ENCODE measurements around the gene ST6GALNAC2.
"Not testable (repeated sequence)": the region's sequence is repeated elsewhere in the genome, so short reads cannot be mapped to it uniquely, and the experiment has no call there.

ST6GALNAC2 gene

GRCh38 chr17:76527430-76528111 lies 58.1 kb downstream of the ST6GALNAC2 start:
- peak; percentile 80 for DNase-seq (ENCODE audit: low read depth, low spot score)
- H3K4me3 ChIP-seq (ENCODE audit: low read depth, low read length), result no peak overlapping the region
- in situ Hi-C loops (cut with HindIII; ENCODE audit: low sequenced_read_pairs), result no loop called here
- TF ChIP-seq, protein P1, sequence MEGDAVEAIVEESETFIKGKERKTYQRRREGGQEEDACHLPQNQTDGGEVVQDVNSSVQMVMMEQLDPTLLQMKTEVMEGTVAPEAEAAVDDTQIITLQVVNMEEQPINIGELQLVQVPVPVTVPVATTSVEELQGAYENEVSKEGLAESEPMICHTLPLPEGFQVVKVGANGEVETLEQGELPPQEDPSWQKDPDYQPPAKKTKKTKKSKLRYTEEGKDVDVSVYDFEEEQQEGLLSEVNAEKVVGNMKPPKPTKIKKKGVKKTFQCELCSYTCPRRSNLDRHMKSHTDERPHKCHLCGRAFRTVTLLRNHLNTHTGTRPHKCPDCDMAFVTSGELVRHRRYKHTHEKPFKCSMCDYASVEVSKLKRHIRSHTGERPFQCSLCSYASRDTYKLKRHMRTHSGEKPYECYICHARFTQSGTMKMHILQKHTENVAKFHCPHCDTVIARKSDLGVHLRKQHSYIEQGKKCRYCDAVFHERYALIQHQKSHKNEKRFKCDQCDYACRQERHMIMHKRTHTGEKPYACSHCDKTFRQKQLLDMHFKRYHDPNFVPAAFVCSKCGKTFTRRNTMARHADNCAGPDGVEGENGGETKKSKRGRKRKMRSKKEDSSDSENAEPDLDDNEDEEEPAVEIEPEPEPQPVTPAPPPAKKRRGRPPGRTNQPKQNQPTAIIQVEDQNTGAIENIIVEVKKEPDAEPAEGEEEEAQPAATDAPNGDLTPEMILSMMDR (IDR thresholded peaks at IDR 0.05; ENCODE audit: low read depth, low read length), result no peak

DNA sequence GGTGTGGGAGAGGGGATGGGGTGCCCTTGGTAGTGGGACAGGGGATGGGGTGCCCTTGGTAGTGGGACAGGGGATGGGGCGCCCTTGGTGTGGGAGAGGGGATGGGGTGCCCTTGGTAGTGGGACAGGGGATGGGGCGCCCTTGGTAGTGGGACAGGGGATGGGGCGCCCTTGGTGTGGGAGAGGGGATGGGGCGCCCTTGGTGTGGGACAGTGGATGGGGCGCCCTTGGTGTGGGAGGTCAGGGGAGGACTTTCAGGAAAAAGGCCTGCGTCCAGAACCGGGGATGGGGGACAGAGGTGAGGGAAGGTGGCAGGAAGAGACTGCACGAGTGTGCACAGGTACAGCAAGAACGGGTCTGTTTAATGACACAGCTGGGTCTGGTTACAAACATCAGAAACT lies 58.6 kb downstream of the ST6GALNAC2 start:
- in situ Hi-C loops (cut with HindIII; ENCODE audit: low sequenced_read_pairs); DNase-seq (ENCODE audit: low read depth, low spot score); H3K4me3 ChIP-seq (ENCODE audit: low read depth, low read length): not testable (repeated sequence)

GRCh38 chr17:76525513-76525833 lies 60.2 kb downstream of the ST6GALNAC2 start:
- in situ Hi-C loops (cut with HindIII; ENCODE audit: low sequenced_read_pairs); DNase-seq (ENCODE audit: low read depth, low spot score); H3K4me3 ChIP-seq (ENCODE audit: low read depth, low read length): not testable (repeated sequence)

DNA sequence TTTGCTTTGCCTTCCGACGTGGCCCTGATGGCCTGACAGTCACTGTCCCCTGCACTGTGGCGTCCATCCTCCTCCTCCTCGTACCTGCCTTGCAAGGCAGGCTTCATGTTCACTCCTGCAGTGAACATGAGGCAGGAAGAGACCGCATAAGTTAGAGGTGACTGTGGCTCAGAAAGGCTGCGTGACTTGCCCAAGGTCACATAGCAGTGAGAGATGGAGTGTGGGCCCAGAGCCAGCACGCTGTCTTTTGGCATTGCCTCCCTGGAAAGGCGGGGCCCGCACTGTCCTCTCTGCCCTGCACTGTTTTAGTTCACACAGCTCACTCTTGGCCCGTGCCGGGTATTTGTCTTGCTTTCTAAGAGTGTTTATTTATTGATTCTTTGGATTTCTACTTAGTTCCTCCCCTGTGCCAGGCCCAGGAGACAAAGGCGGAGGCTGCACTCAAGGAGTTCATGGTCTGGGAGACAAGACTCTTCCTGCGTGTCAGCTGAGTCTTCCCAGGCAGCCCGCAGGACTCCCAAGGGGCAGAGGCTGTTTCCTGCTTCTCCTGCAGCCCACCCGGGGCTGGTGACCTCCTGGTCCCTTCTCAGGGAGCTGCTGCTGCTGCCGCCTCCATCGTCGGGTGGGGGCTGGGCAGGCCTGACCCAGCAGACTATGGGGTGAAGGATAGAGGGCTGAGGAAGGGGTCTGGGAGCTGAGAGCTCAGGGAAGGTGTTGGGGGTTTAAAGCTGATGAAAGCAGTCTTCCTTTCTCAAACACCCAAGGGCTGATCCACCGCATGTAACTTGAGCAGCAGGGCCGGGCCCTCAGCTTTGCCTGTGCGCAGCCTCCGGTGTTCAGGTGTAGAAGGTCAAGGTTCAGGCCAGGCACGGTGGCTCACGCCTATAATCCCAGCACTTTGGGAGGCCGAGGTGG lies 60.8 kb downstream of the ST6GALNAC2 start:
- H3K4me3 ChIP-seq (ENCODE audit: low read depth, low read length), result no peak overlapping the region
- DNase-seq (ENCODE audit: low read depth, low spot score), result no peak
- TF ChIP-seq, protein P1 (IDR thresholded peaks at IDR 0.05; ENCODE audit: low read depth, low read length), result no peak
- in situ Hi-C loops (cut with HindIII; ENCODE audit: low sequenced_read_pairs), result no loop called here

DNA sequence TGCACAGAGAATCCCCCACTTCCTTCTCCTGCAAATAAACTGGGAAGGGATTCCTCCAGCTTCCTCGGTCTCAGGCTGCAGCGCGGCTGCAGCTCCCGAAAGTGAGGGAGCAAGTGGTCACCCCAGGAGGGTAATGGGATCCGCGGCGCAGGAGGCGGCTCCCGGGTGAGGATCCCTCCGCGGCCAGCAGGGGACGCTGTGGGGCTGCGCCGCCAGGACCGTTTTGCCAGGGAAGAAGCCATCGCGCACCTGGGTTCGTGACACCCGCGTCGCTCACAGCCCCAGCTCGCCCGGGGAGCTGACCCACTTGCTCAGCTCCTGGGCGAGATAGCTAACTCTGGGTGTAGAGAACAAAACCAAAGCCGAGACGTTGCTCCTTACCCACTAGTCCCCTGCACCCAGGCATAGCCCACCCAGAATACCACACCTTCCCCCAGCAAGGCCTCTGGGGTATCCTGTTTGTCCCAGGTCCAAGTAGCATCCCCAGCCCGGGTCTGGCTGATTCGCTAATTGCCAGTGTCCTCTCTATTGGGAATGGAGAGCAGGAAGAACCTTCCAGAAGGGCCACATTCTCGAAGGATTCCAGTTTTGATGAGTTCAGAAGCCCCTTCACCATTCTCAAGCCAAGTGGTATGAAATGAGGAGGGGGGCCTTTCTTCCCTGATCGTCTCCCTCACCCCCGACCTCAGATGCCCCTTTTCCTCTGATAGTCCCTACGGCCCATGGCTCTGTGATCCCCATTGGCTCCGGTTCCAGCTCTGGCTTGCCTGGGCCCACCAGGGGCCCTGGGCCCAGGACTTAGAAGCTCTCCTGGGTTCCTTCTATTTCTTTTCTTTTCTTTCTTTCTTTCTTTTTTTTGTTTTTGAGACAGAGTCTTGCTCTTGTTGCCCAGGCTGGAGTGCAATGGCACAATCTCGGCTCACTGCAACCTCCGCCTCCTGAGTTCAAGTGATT lies 62.3 kb downstream of the ST6GALNAC2 start:
- DNase-seq (ENCODE audit: low read depth, low spot score), result no peak
- TF ChIP-seq, protein P1 (IDR thresholded peaks at IDR 0.05; ENCODE audit: low read depth, low read length), result peak; percentile 99
- in situ Hi-C loops (cut with HindIII; ENCODE audit: low sequenced_read_pairs), result no loop called here
- no peak overlapping the region for H3K4me3 ChIP-seq (ENCODE audit: low read depth, low read length)

- H3K4me3 ChIP-seq (ENCODE audit: low read depth, low read length); in situ Hi-C loops (cut with HindIII; ENCODE audit: low sequenced_read_pairs): not testable (repeated sequence)
These were observed 64.0 kb downstream of the ST6GALNAC2 start for GRCh38 chr17:76521683-76522082.

DNA sequence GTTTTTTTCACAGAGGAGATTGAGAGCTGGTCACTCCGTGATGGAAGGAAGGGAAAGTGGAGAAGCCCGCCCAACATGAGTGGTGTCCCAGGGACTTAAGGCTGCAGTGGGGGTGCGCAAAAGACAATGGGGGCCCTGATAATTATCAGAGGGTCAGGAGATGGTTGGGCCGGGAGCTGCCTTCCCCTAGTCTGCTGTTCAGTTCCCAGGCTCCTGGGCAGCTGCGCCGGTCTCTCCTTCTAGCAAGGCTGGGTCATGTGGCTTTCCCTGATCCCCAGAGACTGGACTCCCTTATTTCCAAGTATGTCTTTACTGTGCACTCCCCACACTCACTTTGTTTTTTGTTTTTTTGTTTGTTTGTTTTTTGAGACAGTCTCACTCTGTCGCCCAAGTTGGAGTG lies 64.4 kb downstream of the ST6GALNAC2 start:
- no peak overlapping the region for H3K4me3 ChIP-seq (ENCODE audit: low read depth, low read length)
- TF ChIP-seq, protein P1 (IDR thresholded peaks at IDR 0.05; ENCODE audit: low read depth, low read length), result no peak
- DNase-seq (ENCODE audit: low read depth, low spot score), result no peak
- in situ Hi-C loops (cut with HindIII; ENCODE audit: low sequenced_read_pairs), result no loop called here

More at GRCh38 chr17:76521683-76522082, 64.0 kb downstream of the ST6GALNAC2 start:
- DNase-seq (ENCODE audit: low read depth, low spot score), result not testable (repeated sequence)

Data from astrocyte of the spinal cord (primary cell).